ENCODE data around the gene UBAC2. TPM values are rescaled to one million over a fixed set of nuclear protein-coding genes. Genes with fewer than 3 reads are reported as not detected.
"Not testable (repeated sequence)": the region's sequence is repeated elsewhere in the genome, so short reads cannot be mapped to it uniquely, and the experiment has no call there.

The UBAC2 gene
- total RNA-seq, 1 donor from 2014 or later = 59.8 TPM

GRCh38 chr13:99407906-99408702 is 207.4 kb downstream of the UBAC2 start:
- Mint-ChIP-seq H3K9me3 (no peaks in the 10 kb centered on the region), H3K27me3 (ENCODE audit: low read depth) (peaks cover 13% of the 10 kb centered on the region), H3K4me1 (peaks cover 4% of the 10 kb centered on the region), H3K27ac (ENCODE audit: unreplicated experiment) (no peak overlapping the region), H3K4me3 (no peak overlapping the region), H3K36me3 (ENCODE audit: low read depth) (no peaks in the 10 kb centered on the region)
- DNase-seq (ENCODE audit: low read depth, low spot score) = no peak
- TF ChIP-seq CTCF (conservative IDR thresholded peaks at IDR 0.05) = no peak

GRCh38 chr13:99408703-99409000 is 208.0 kb downstream of the UBAC2 start:
- Mint-ChIP-seq H3K4me3 (no peak overlapping the region), H3K27me3 (ENCODE audit: low read depth) (peaks cover 13% of the 10 kb centered on the region), H3K4me1 (peaks cover 4% of the 10 kb centered on the region), H3K36me3 (ENCODE audit: low read depth) (no peaks in the 10 kb centered on the region), H3K9me3 (no peaks in the 10 kb centered on the region), H3K27ac (ENCODE audit: unreplicated experiment) (no peak overlapping the region)
- no peak for DNase-seq (ENCODE audit: low read depth, low spot score)
- TF ChIP-seq CTCF (conservative IDR thresholded peaks at IDR 0.05) = no peak

- not testable (repeated sequence) for H3K9me3 Mint-ChIP-seq; DNase-seq (ENCODE audit: low read depth, low spot score); H3K4me1 Mint-ChIP-seq; H3K36me3 Mint-ChIP-seq (ENCODE audit: low read depth); H3K4me3 Mint-ChIP-seq
- peaks cover 13% of the 10 kb centered on the region for H3K27me3 Mint-ChIP-seq (ENCODE audit: low read depth)
- H3K27ac Mint-ChIP-seq (ENCODE audit: unreplicated experiment) = peak overlapping the region; percentile 47
Observed at GRCh38 chr13:99409461-99410083, 208.9 kb downstream of the UBAC2 start.

GRCh38 chr13:99410646-99411475 is 210.2 kb downstream of the UBAC2 start:
- peaks cover 14% of the 10 kb centered on the region for H3K27me3 Mint-ChIP-seq (ENCODE audit: low read depth)
- DNase-seq (ENCODE audit: low read depth, low spot score); H3K4me3 Mint-ChIP-seq; H3K4me1 Mint-ChIP-seq; H3K27ac Mint-ChIP-seq (ENCODE audit: unreplicated experiment); H3K9me3 Mint-ChIP-seq; H3K36me3 Mint-ChIP-seq (ENCODE audit: low read depth): not testable (repeated sequence)

GRCh38 chr13:99412856-99413255 is 212.2 kb downstream of the UBAC2 start:
- H3K36me3 Mint-ChIP-seq (ENCODE audit: low read depth) = no peaks in the 10 kb centered on the region
- no peak for DNase-seq (ENCODE audit: low read depth, low spot score)
- H3K9me3 Mint-ChIP-seq = no peaks in the 10 kb centered on the region
- H3K27ac Mint-ChIP-seq (ENCODE audit: unreplicated experiment) = no peak overlapping the region
- H3K4me3 Mint-ChIP-seq = no peak overlapping the region
- no peak for TF ChIP-seq CTCF (conservative IDR thresholded peaks at IDR 0.05)
- H3K27me3 Mint-ChIP-seq (ENCODE audit: low read depth) = peaks cover 21% of the 10 kb centered on the region
- peaks cover 15% of the 10 kb centered on the region for H3K4me1 Mint-ChIP-seq

- H3K36me3 Mint-ChIP-seq (ENCODE audit: low read depth) = no peaks in the 10 kb centered on the region
- H3K4me1 Mint-ChIP-seq = peaks cover 22% of the 10 kb centered on the region
- H3K4me3 Mint-ChIP-seq = no peak overlapping the region
- no peak overlapping the region for H3K27ac Mint-ChIP-seq (ENCODE audit: unreplicated experiment)
- H3K9me3 Mint-ChIP-seq = no peaks in the 10 kb centered on the region
- H3K27me3 Mint-ChIP-seq (ENCODE audit: low read depth) = peaks cover 30% of the 10 kb centered on the region
- no peak for DNase-seq (ENCODE audit: low read depth, low spot score)
- no peak for TF ChIP-seq CTCF (conservative IDR thresholded peaks at IDR 0.05)
Observed at GRCh38 chr13:99414048-99414995, 213.7 kb downstream of the UBAC2 start.

Measured in neural crest cell (in vitro differentiated cells).